Measurements from ENCODE around the gene SLC16A5. TPM values are rescaled to one million over a fixed set of nuclear protein-coding genes. Genes with fewer than 3 reads are reported as not detected.

Gene SLC16A5
- polyA plus RNA-seq, 3 donors = 26.1 to 99.4 (median 27.0) TPM

DNA sequence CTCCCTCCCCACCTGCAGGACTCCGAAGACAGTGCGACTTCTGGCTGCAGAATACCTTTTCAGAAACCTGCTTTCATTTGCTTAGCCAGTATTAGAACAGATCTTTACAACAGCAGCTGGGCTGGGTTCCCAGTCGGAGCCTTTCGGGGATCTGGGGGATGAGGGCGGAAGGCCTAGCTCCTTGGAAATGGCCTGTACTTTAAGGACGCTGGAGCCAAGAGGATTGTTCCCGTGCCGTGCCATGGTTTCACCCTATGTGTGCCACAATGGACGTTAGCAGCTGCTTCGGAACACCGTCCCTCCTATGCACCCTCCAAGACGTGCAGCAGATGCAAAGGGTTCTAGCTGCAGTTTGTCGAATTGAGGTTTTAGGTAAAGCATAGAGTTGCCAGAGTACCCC, 24.6 kb upstream of the SLC16A5 start:
- no peak overlapping the region for H3K9ac ChIP-seq (ENCODE audit: insufficient read depth, low read length, poor library complexity, severe bottlenecking)
- no peaks in the 10 kb centered on the region for H3K27me3 ChIP-seq (ENCODE audit: control insufficient read depth in 2 of 2, insufficient read depth in 2 of 2, low read length in 2 of 2)
- no peaks in the 10 kb centered on the region for H3K9me3 Mint-ChIP-seq
- no peak for TF ChIP-seq CTCF (IDR thresholded peaks at IDR 0.05)
- no peak overlapping the region for H3K27ac ChIP-seq (ENCODE audit: low read depth in 1 of 2, low read length in 2 of 2)
- H3K4me2 ChIP-seq (replicated peaks; ENCODE audit: extremely low read depth, low read length, poor library complexity, severe bottlenecking) = no peak overlapping the region
- no peaks in the 10 kb centered on the region for H3K9me3 ChIP-seq (replicated peaks in 1 of 2; ENCODE audit: control insufficient read depth in 1 of 2, insufficient read depth in 1 of 2, low read length in 2 of 2)
- no peaks in the 10 kb centered on the region for H3K79me2 ChIP-seq (ENCODE audit: insufficient read depth, low read length)
- no peak overlapping the region for H2AFZ ChIP-seq (ENCODE audit: insufficient read depth, low read depth, low read length, poor library complexity, severe bottlenecking)
- peaks cover 0 to 3% (median 1%) of the 10 kb centered on the region in 3 donors for H3K27me3 Mint-ChIP-seq (ENCODE audit: low read depth in 3 of 3)
- peaks cover 53 to 66% of the 10 kb centered on the region in 2 donors for H3K36me3 Mint-ChIP-seq
- peaks cover 7 to 9% of the 10 kb centered on the region in 2 donors for H3K4me1 ChIP-seq (ENCODE audit: control insufficient read depth in 1 of 2, insufficient read depth in 2 of 2, low read length in 2 of 2)
- DNase-seq = no peak
- no peaks in the 10 kb centered on the region for H4K20me1 ChIP-seq (ENCODE audit: insufficient read depth, low read length)
- no peak overlapping the region for H3K27ac Mint-ChIP-seq
- peaks cover 38 to 64% of the 10 kb centered on the region in 2 donors for H3K36me3 ChIP-seq (replicated peaks in 1 of 2; ENCODE audit: control insufficient read depth in 1 of 2, insufficient read depth in 2 of 2, low read length in 2 of 2)
- H3K4me3 Mint-ChIP-seq = no peak overlapping the region
- no peak overlapping the region for H3K4me3 ChIP-seq (replicated peaks in 1 of 3; ENCODE audit: low read depth in 2 of 3, low read length in 3 of 3)
- 98% methylated on average over 13 of the region's 13 CpGs for WGBS (ENCODE audit: insufficient coverage)
- peaks cover 19% of the 10 kb centered on the region for H3K4me1 Mint-ChIP-seq
- intact Hi-C loops (cut with micrococcal nuclease) = no loop called here

DNA sequence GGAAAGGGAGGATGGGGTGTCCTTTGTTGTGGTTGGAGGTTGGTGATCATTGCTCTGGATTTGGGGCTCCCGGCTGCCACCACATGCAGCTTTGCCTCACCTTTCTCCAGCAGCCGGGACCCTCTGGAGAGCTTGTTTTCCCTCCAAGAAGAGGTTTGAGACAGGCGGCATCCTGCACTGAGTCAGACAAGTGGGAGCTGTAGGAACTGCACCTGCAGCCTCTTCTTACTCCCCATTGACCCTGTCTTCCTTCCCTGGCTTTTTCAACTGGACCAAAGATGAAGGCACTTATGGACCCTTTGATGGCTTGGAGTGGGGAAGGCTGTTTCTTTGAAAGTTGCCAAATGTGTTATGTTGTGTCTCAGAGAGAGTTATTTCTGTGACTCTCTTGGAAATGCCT, 24.1 kb upstream of the SLC16A5 start:
- Mint-ChIP-seq H3K4me3 (no peak overlapping the region), H3K4me1 (peaks cover 19% of the 10 kb centered on the region), H3K9me3 (no peaks in the 10 kb centered on the region), H3K27me3 (ENCODE audit: low read depth in 3 of 3) (peaks cover 0 to 3% (median 1%) of the 10 kb centered on the region in 3 donors), H3K27ac (no peak overlapping the region), H3K36me3 (peaks cover 53 to 64% of the 10 kb centered on the region in 2 donors)
- H3K9me3 ChIP-seq (replicated peaks in 1 of 2; ENCODE audit: control insufficient read depth in 1 of 2, insufficient read depth in 1 of 2, low read length in 2 of 2) = no peaks in the 10 kb centered on the region
- no peaks in the 10 kb centered on the region for H4K20me1 ChIP-seq (ENCODE audit: insufficient read depth, low read length)
- DNase-seq = no peak
- peaks cover 38 to 64% of the 10 kb centered on the region in 2 donors for H3K36me3 ChIP-seq (replicated peaks in 1 of 2; ENCODE audit: control insufficient read depth in 1 of 2, insufficient read depth in 2 of 2, low read length in 2 of 2)
- 100% methylated on average over 1 of the region's 3 CpGs for WGBS (ENCODE audit: insufficient coverage)
- no peak overlapping the region for H2AFZ ChIP-seq (ENCODE audit: insufficient read depth, low read depth, low read length, poor library complexity, severe bottlenecking)
- no peak for TF ChIP-seq CTCF (IDR thresholded peaks at IDR 0.05)
- H3K4me2 ChIP-seq (replicated peaks; ENCODE audit: extremely low read depth, low read length, poor library complexity, severe bottlenecking) = no peak overlapping the region
- peaks cover 7 to 9% of the 10 kb centered on the region in 2 donors for H3K4me1 ChIP-seq (ENCODE audit: control insufficient read depth in 1 of 2, insufficient read depth in 2 of 2, low read length in 2 of 2)
- H3K4me3 ChIP-seq (replicated peaks in 1 of 3; ENCODE audit: low read depth in 2 of 3, low read length in 3 of 3) = no peak overlapping the region
- no peak overlapping the region for H3K9ac ChIP-seq (ENCODE audit: insufficient read depth, low read length, poor library complexity, severe bottlenecking)
- intact Hi-C loops (cut with micrococcal nuclease) = no loop called here
- no peak overlapping the region for H3K27ac ChIP-seq (ENCODE audit: low read depth in 1 of 2, low read length in 2 of 2)
- H3K27me3 ChIP-seq (ENCODE audit: control insufficient read depth in 2 of 2, insufficient read depth in 2 of 2, low read length in 2 of 2) = no peaks in the 10 kb centered on the region
- H3K79me2 ChIP-seq (ENCODE audit: insufficient read depth, low read length) = no peaks in the 10 kb centered on the region

Data from CD14-positive monocyte (primary cell).